K562 (cell line): ENCODE results near the gene USP16. TPM values are rescaled to one million over a fixed set of nuclear protein-coding genes. Genes with fewer than 3 reads are reported as not detected.

Source experiments
- ADNP ChIP-seq: fragments of 200-800 bp; sonication (Bioruptor generic); IDR thresholded peaks from 2 replicates; pipeline ENCODE4 v1.6.1; 2016; ENCODE audit warnings: missing genetic modification characterization, missing compliant biosample characterization
- ELF2 ChIP-seq: fragments of 250-450 bp; sonication (Bioruptor Pico); IDR thresholded peaks from 2 replicates; pipeline ENCODE4 v1.5.0; 2021; ENCODE audit warnings: mild to moderate bottlenecking
- EP400 ChIP-seq: fragments of 450-650 bp; IDR thresholded peaks from 2 replicates; pipeline ENCODE4 v1.6.1; 2017; ENCODE audit warnings: antibody characterized with exemption, mild to moderate bottlenecking, moderate library complexity
- FUS ChIP-seq: fragments of 200-400 bp; formaldehyde crosslinking; optimal IDR thresholded peaks from 2 replicates; pipeline ENCODE3; 2017; ENCODE audit warnings: low read depth, low read length
- KLF6 ChIP-seq: fragments of 250-450 bp; sonication (Bioruptor Pico); IDR thresholded peaks from 2 replicates; pipeline ENCODE4 v1.4.0; 2020; ENCODE audit warnings: mild to moderate bottlenecking, moderate library complexity, borderline replicate concordance
- MCM2 ChIP-seq: fragments of 450-650 bp; IDR thresholded peaks from 2 replicates; pipeline ENCODE4 v1.6.1; 2017; ENCODE audit warnings: low read depth, mild to moderate bottlenecking
- PHF8 ChIP-seq: fragments of 200-600 bp; sonication (generic); IDR thresholded peaks from 2 replicates; pipeline ENCODE4 v1.6.1; 2012; ENCODE audit warnings: mixed run types, mild to moderate bottlenecking, inconsistent platforms, low read length, moderate library complexity, borderline replicate concordance
- POLR2H ChIP-seq: IDR thresholded peaks from 2 replicates; pipeline ENCODE4 v1.6.1; 2016; ENCODE audit warnings: missing genetic modification characterization, low read depth, mild to moderate bottlenecking, control low read depth, missing compliant biosample characterization, moderate library complexity
- SIRT6 ChIP-seq: IDR thresholded peaks from one replicate; pipeline ENCODE4 v1.6.1; 2012; ENCODE audit warnings: low read depth, mild to moderate bottlenecking, control low read depth, inconsistent platforms, low read length, moderate library complexity
- SMARCB1 ChIP-seq: IDR thresholded peaks from 2 replicates; pipeline ENCODE4 v1.6.1; 2011; ENCODE audit warnings: improper control_type of control experiment, low read depth; ENCODE audit not compliant: insufficient read length
- THRAP3 ChIP-seq: fragments of 450-650 bp; IDR thresholded peaks from 2 replicates; pipeline ENCODE4 v1.6.1; 2016; ENCODE audit warnings: mild to moderate bottlenecking, inconsistent platforms, borderline replicate concordance
- ZBTB40 ChIP-seq, 2 experiments: fragments of 450-650 bp in 1 of 2; sonication (generic) in 1 of 2; formaldehyde crosslinking in 1 of 2; IDR thresholded peaks; 2 replicates each; pipeline versions ENCODE4 v1.7.1 to v1.9.0; 2016 to 2022; ENCODE audit warnings: inconsistent platforms in 1 of 2, mild to moderate bottlenecking in 1 of 2, missing genetic modification reagents in 1 of 2
- ZBTB5 ChIP-seq: fragments of 450-650 bp; IDR thresholded peaks from 2 replicates; pipeline ENCODE4 v1.6.1; 2017; ENCODE audit warnings: antibody characterized with exemption
- ZKSCAN8 ChIP-seq: fragments of 200-800 bp; sonication (Bioruptor generic); IDR thresholded peaks from 2 replicates; pipeline ENCODE4 v1.6.1; 2016; ENCODE audit warnings: missing genetic modification characterization, missing compliant biosample characterization
- ZNF277 ChIP-seq: fragments of 250-450 bp; sonication (Bioruptor Pico); IDR thresholded peaks from 2 replicates; pipeline ENCODE4 v1.8.0; 2022; ENCODE audit warnings: inconsistent platforms, mild to moderate bottlenecking, moderate library complexity, borderline replicate concordance
- polyA plus RNA-seq, 8 experiments: library from polyadenylated mRNA; depleted of rRNA in 4 of 8; stranded (reverse) in 5 of 8; unstranded in 3 of 8; fragments of >200 nt; fragmentation: Nextera tagmentation in 2 of 8; fragmentation: Illumina TruSeq in 1 of 8; extraction: Ambion mirVana in 2 of 8; extraction: Trizol in 1 of 8; gene quantifications; 2 replicates each; pipeline versions ENCODE4 v1.2.1 to v1.2.3, GENCODE V29; 2011 to 2014; ENCODE audit warnings: inconsistent platforms in 1 of 8, missing spikeins in 1 of 8
- total RNA-seq, 7 experiments: library from RNA; depleted of rRNA in 6 of 7; stranded (reverse); fragments of >200 nt in 6 of 7; fragmentation: Illumina TruSeq in 2 of 7; extraction: Trizol in 2 of 7; gene quantifications; 2 replicates each; pipeline versions ENCODE4 v1.2.1 to v1.2.3, GENCODE V29; 2011 to 2021; ENCODE audit warnings: low replicate concordance in 1 of 7

The USP16 gene
- total and polyA plus RNA-seq, 9 of the 15 experiments (the other 6 are each of a cell fraction or from before 2014, with no cell fraction given) = 38.4 to 90.9 (median 62.8) TPM

GRCh38 chr21:28992526-28993292 is 31.8 kb upstream of the USP16 start, which contains the start of gene LTN1 (continued):
- TF ChIP-seq ZBTB40 (IDR thresholded peaks at IDR 0.05) (peak; percentile 100), ZBTB40 (CRISPR knock-in tag; IDR thresholded peaks at IDR 0.05) (no peak), KLF6 (CRISPR knock-in tag) (no peak), ZNF277 (CRISPR knock-in tag) (no peak), SIRT6 (no peak), ELF2 (CRISPR knock-in tag) (peak; percentile 98), POLR2H (tag) (peak; percentile 93), FUS (no peak), MCM2 (no peak), THRAP3 (no peak; the same call in 1 of the 2 replicates), PHF8 (peak; percentile 96; the same call in 1 of the 2 replicates), ZBTB5 (no peak), SMARCB1 (no peak), EP400 (peak; percentile 96), ADNP (no peak), ZKSCAN8 (CRISPR knock-in tag) (no peak; the same call in 1 of the 2 replicates)
